Loucy (cell line): ENCODE results near the gene IFI30.

Source experiments
- CTCF ChIP-seq: fragments of 200-600 bp; sonication (generic); conservative IDR thresholded peaks from 2 replicates; pipeline ENCODE4 v1.5.1; 2014; ENCODE audit warnings: mild to moderate bottlenecking, antibody characterized with exemption, low read length
- EZH2phosphoT487 ChIP-seq: fragments of 200-600 bp; IDR thresholded peaks from 2 replicates; pipeline ENCODE4 v1.6.1; 2018; ENCODE audit warnings: antibody characterized with exemption, mild to moderate bottlenecking, moderate library complexity, borderline replicate concordance

DNA sequence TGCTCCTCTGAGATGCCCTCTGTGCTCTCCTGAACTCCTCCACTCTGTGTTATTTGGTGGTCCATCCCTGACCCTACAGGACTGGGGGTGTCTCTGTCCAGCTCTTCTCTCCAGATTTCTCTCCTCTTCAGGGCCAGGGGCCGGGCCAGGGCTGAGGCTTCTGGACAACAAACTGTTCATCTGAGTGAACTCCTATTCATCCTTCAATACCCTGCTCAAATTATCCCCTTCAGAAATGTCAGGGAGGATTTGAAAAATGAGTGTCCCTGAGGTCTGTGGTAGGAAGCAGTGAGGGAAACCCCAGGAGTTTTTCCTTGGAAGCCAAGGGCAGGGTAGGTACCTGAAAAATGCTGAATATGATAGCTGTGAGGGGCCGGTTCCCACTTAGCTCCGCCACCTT, 45.0 kb downstream of the IFI30 start:
- TF ChIP-seq CTCF (no peak), EZH2phosphoT487 (no peak)
